KMS-11 (cell line): ENCODE measurements around the gene PDS5B.

Experiments used
- H2AFZ ChIP-seq: fragments of 200-600 bp; sonication (generic); 2 replicates; pipeline ENCODE4 v1.6.1; 2016; ENCODE audit warnings: antibody characterized with exemption, mixed run types, low read depth
- H3K27ac ChIP-seq: fragments of 200-600 bp; sonication (generic); 2 replicates; pipeline ENCODE4 v1.6.1; 2016; ENCODE audit warnings: mild to moderate bottlenecking, mixed run types
- H3K27me3 ChIP-seq: fragments of 200-600 bp; sonication (generic); 2 replicates; pipeline ENCODE4 v1.6.1; 2017; ENCODE audit warnings: mild to moderate bottlenecking, low read depth, mixed run types, moderate library complexity; ENCODE audit not compliant: insufficient read depth
- H3K36me3 ChIP-seq: fragments of 200-600 bp; sonication (generic); 2 replicates; pipeline ENCODE4 v1.6.1; 2017; ENCODE audit warnings: mild to moderate bottlenecking, mixed run types; ENCODE audit not compliant: insufficient read depth
- H3K4me1 ChIP-seq: fragments of 200-600 bp; sonication (generic); 2 replicates; pipeline ENCODE4 v1.6.1; 2016; ENCODE audit warnings: mild to moderate bottlenecking, low read depth, mixed run types; ENCODE audit not compliant: poor library complexity, severe bottlenecking
- H3K4me2 ChIP-seq: fragments of 200-600 bp; sonication (generic); 2 replicates; pipeline ENCODE4 v1.7.0; 2016; ENCODE audit warnings: mild to moderate bottlenecking, mixed run types
- H3K4me3 ChIP-seq: fragments of 200-600 bp; sonication (generic); IDR thresholded peaks from 2 replicates; pipeline ENCODE4 v1.6.1; 2017; ENCODE audit warnings: low read depth, low read length, mixed read lengths; ENCODE audit not compliant: insufficient read depth
- H3K79me2 ChIP-seq: fragments of 200-600 bp; sonication (generic); 2 replicates; pipeline ENCODE4 v1.6.1; 2016; ENCODE audit warnings: low read depth, mixed run types; ENCODE audit not compliant: insufficient read depth
- H3K9ac ChIP-seq: fragments of 200-600 bp; sonication (generic); 2 replicates; pipeline ENCODE4 v1.6.1; 2016; ENCODE audit warnings: mild to moderate bottlenecking, mixed run types
- H4K20me1 ChIP-seq: fragments of 200-600 bp; sonication (generic); 2 replicates; pipeline ENCODE4 v1.6.1; 2016; ENCODE audit warnings: mild to moderate bottlenecking, mixed run types; ENCODE audit not compliant: insufficient read depth
- CTCF ChIP-seq: fragments of 200-600 bp; sonication (generic); conservative IDR thresholded peaks from 2 replicates; pipeline ENCODE4 v1.6.1; 2017; ENCODE audit warnings: low read depth, mild to moderate bottlenecking, antibody characterized with exemption, low read length, moderate library complexity, mixed read lengths

PDS5B gene

GRCh38 chr13:32736648-32737047 lies 150.4 kb downstream of the PDS5B start:
- TF ChIP-seq CTCF = no peak
- Histone ChIP-seq H4K20me1 (no peaks in the 10 kb centered on the region), H3K4me3 (no peak overlapping the region), H3K9ac (peak overlapping the region; percentile 26; the same call in 1 of the 2 replicates), H3K36me3 (no peaks in the 10 kb centered on the region), H3K27me3 (no peaks in the 10 kb centered on the region), H2AFZ (no peak overlapping the region), H3K27ac (peak overlapping the region; percentile 50), H3K79me2 (peaks cover 8% of the 10 kb centered on the region; the same call in 1 of the 2 replicates), H3K4me2 (peak overlapping the region; percentile 70), H3K4me1 (peaks cover 42% of the 10 kb centered on the region)

DNA sequence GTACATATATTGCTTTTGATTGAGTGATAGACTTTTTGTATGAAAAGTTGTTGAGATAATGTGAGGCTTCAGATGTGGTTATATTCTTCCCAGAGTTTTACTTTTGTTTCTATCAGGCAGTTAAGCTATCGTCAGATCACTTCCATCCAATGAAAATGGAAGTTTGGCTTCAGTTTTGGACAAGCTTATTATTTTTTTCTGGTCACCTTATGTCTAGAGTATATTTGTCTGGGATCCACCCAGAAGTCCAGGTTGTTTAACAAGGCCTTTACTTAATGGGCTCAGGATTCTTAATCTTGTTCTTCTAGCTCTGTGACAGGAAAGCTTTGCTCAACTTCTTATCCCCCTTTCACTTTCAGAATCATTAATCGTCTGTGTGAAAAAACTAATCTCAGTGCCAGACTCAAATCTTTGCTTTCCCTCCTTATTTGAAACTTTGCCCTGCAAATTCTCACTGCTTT lies 150.9 kb downstream of the PDS5B start:
- H3K9ac ChIP-seq = peak overlapping the region; percentile 26; the same call in 1 of the 2 replicates
- no peak overlapping the region for H2AFZ ChIP-seq
- peaks cover 37% of the 10 kb centered on the region for H3K4me1 ChIP-seq
- H3K4me3 ChIP-seq = no peak overlapping the region
- H3K79me2 ChIP-seq = peaks cover 8% of the 10 kb centered on the region; the same call in 1 of the 2 replicates
- no peaks in the 10 kb centered on the region for H4K20me1 ChIP-seq
- no peak for TF ChIP-seq CTCF
- no peaks in the 10 kb centered on the region for H3K27me3 ChIP-seq
- peak overlapping the region; percentile 50 for H3K27ac ChIP-seq
- peak overlapping the region; percentile 70 for H3K4me2 ChIP-seq
- no peaks in the 10 kb centered on the region for H3K36me3 ChIP-seq

DNA sequence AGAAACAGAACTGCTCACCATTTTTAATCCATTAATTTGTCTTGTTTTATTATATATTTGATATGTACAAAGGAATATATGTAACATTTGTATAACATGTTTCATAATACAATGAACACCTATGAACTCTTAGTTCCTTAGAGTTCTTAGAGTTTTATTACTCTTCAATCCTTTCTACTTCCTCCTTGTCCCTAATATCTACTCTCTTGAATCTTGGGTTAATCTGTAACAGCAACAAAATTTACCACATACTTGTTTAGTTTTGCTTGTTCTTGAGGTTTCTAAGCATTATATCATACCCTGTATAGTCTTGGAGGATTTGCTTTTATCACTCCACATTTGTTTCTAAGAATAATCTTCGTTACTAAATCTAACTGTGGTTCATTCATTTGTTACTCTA lies 151.4 kb downstream of the PDS5B start:
- peaks cover 31% of the 10 kb centered on the region for H3K4me1 ChIP-seq
- no peaks in the 10 kb centered on the region for H4K20me1 ChIP-seq
- H3K27ac ChIP-seq = peak overlapping the region; percentile 50; the same call in 1 of the 2 replicates
- H3K4me2 ChIP-seq = peak overlapping the region; percentile 70
- peaks cover 6% of the 10 kb centered on the region; the same call in 1 of the 2 replicates for H3K79me2 ChIP-seq
- no peaks in the 10 kb centered on the region for H3K27me3 ChIP-seq
- no peak overlapping the region for H2AFZ ChIP-seq
- peak overlapping the region; percentile 26; the same call in 1 of the 2 replicates for H3K9ac ChIP-seq
- no peaks in the 10 kb centered on the region for H3K36me3 ChIP-seq
- TF ChIP-seq CTCF = no peak
- H3K4me3 ChIP-seq = no peak overlapping the region

GRCh38 chr13:32745509-32745908 lies 159.3 kb downstream of the PDS5B start:
- H3K36me3 ChIP-seq = no peaks in the 10 kb centered on the region
- H4K20me1 ChIP-seq = no peaks in the 10 kb centered on the region
- no peak overlapping the region for H2AFZ ChIP-seq
- no peaks in the 10 kb centered on the region for H3K27me3 ChIP-seq
- no peak overlapping the region for H3K4me2 ChIP-seq
- H3K27ac ChIP-seq = no peak overlapping the region
- H3K4me1 ChIP-seq = no peaks in the 10 kb centered on the region
- no peaks in the 10 kb centered on the region; the same call in 1 of the 2 replicates for H3K79me2 ChIP-seq
- TF ChIP-seq CTCF = no peak
- no peak overlapping the region for H3K4me3 ChIP-seq
- no peak overlapping the region for H3K9ac ChIP-seq
